ENCODE measurements around the gene BICD1.

Gene BICD1

GRCh38 chr12:32151552-32151951 lies 44.9 kb downstream of the BICD1 start:
- no peak overlapping the region for H3K4me3 ChIP-seq (ENCODE audit: low read length)
- no peak for DNase-seq (ENCODE audit: low read depth)
- no peak for TF ChIP-seq CTCF (conservative IDR thresholded peaks at IDR 0.05; ENCODE audit: low read depth, low read length)

GRCh38 chr12:32155041-32155440 lies 48.4 kb downstream of the BICD1 start:
- no peak overlapping the region for H3K4me3 ChIP-seq (ENCODE audit: low read length)
- no peak for TF ChIP-seq CTCF (conservative IDR thresholded peaks at IDR 0.05; ENCODE audit: low read depth, low read length)
- DNase-seq (ENCODE audit: low read depth) = no peak

- no peak for TF ChIP-seq CTCF (conservative IDR thresholded peaks at IDR 0.05; ENCODE audit: low read depth, low read length)
- DNase-seq (ENCODE audit: low read depth) = no peak
- no peak overlapping the region for H3K4me3 ChIP-seq (ENCODE audit: low read length)
These were observed 49.4 kb downstream of the BICD1 start for GRCh38 chr12:32155961-32156529.

GRCh38 chr12:32158525-32158924 lies 51.9 kb downstream of the BICD1 start:
- no peak for TF ChIP-seq CTCF (conservative IDR thresholded peaks at IDR 0.05; ENCODE audit: low read depth, low read length)
- H3K4me3 ChIP-seq (ENCODE audit: low read length) = no peak overlapping the region
- DNase-seq (ENCODE audit: low read depth) = no peak

GRCh38 chr12:32159381-32159780 lies 52.7 kb downstream of the BICD1 start:
- no peak for TF ChIP-seq CTCF (conservative IDR thresholded peaks at IDR 0.05; ENCODE audit: low read depth, low read length)
- no peak overlapping the region for H3K4me3 ChIP-seq (ENCODE audit: low read length)
- DNase-seq (ENCODE audit: low read depth) = no peak

GRCh38 chr12:32159925-32160324 lies 53.3 kb downstream of the BICD1 start:
- no peak for TF ChIP-seq CTCF (conservative IDR thresholded peaks at IDR 0.05; ENCODE audit: low read depth, low read length)
- H3K4me3 ChIP-seq (ENCODE audit: low read length) = no peak overlapping the region
- DNase-seq (ENCODE audit: low read depth) = peak; percentile 48

- DNase-seq (ENCODE audit: low read depth) = no peak
- H3K4me3 ChIP-seq (ENCODE audit: low read length) = no peak overlapping the region
- TF ChIP-seq CTCF (conservative IDR thresholded peaks at IDR 0.05; ENCODE audit: low read depth, low read length) = no peak
These were observed 54.4 kb downstream of the BICD1 start for GRCh38 chr12:32161058-32161457.
